Natural killer cell (primary cell): Measurements from ENCODE around the gene VARS2. TPM values are rescaled to one million over a fixed set of nuclear protein-coding genes. Genes with fewer than 3 reads are reported as not detected.

ENCODE experiments used
- ATAC-seq, 3 donors: fragments of 150-1000 bp in 2 of 3; fragments of 200-7000 bp in 1 of 3; cut with Tn5 transposase; 1 replicate in 1 of 3; 2 replicates in 2 of 3; pipeline ENCODE4 v1.10.0; 2021; ENCODE audit warnings: mild to moderate bottlenecking in 2 of 3, moderate library complexity in 2 of 3
- DNase-seq, 2 donors: peaks; one replicate each; pipeline versions ENCODE4 v3.0.0 to v3.0.0-alpha.2; 2013 to 2021; ENCODE audit warnings: mixed read lengths in 1 of 2
- H3K27ac ChIP-seq: one replicate; pipeline ENCODE4 v1.5.1; 2013; ENCODE audit warnings: mild to moderate bottlenecking, low read length
- H3K27me3 ChIP-seq: one replicate; pipeline ENCODE4 v1.6.1; 2013; ENCODE audit warnings: low read length; ENCODE audit not compliant: control insufficient read depth, insufficient read depth
- H3K36me3 ChIP-seq: one replicate; pipeline ENCODE4 v1.6.1; 2013; ENCODE audit warnings: low read length; ENCODE audit not compliant: control insufficient read depth, insufficient read depth
- H3K4me1 ChIP-seq: one replicate; pipeline ENCODE4 v1.6.1; 2013; ENCODE audit warnings: low read length; ENCODE audit not compliant: control insufficient read depth, insufficient read depth
- H3K4me3 ChIP-seq: one replicate; pipeline ENCODE4 v1.5.1; 2013; ENCODE audit warnings: low read length
- H3K9me3 ChIP-seq: one replicate; pipeline ENCODE4 v1.6.1; 2013; ENCODE audit warnings: low read length; ENCODE audit not compliant: control insufficient read depth, insufficient read depth
- H3K27ac Mint-ChIP-seq, 2 donors: one replicate each; pipeline ENCODE4 v1.8.0; 2022; ENCODE audit warnings: mild to moderate bottlenecking in 2 of 2, mixed read lengths in 2 of 2, moderate library complexity in 1 of 2
- H3K27me3 Mint-ChIP-seq, 2 donors: one replicate each; pipeline ENCODE4 v1.8.0; 2022; ENCODE audit warnings: low read depth in 2 of 2, mixed read lengths in 2 of 2
- H3K36me3 Mint-ChIP-seq: one replicate; pipeline ENCODE4 v1.8.0; 2022; ENCODE audit warnings: mixed read lengths
- H3K4me1 Mint-ChIP-seq, 2 donors: one replicate each; pipeline ENCODE4 v1.8.0; 2022; ENCODE audit warnings: mixed read lengths in 2 of 2
- H3K4me3 Mint-ChIP-seq: one replicate; pipeline ENCODE4 v1.8.0; 2022; ENCODE audit warnings: mild to moderate bottlenecking, moderate library complexity, mixed read lengths
- H3K9me3 Mint-ChIP-seq, 2 donors: one replicate each; pipeline ENCODE4 v1.8.0; 2022; ENCODE audit warnings: mixed read lengths in 2 of 2
- WGBS: methylation state at CpG from one replicate; pipeline ENCODE4 v1.1.7; 2013; ENCODE audit warnings: missing lambda C conversion rate; ENCODE audit not compliant: insufficient coverage; 5-methylcytosine and 5-hydroxymethylcytosine counted together
- intact Hi-C: fragments of 100-400 bp; cut with micrococcal nuclease; formaldehyde crosslinking; loops from one replicate; pipeline ENCODE4 v1.14.2; 2022
- total RNA-seq, 4 donors: library from RNA; stranded (reverse); fragments of 120-200 nt in 1 of 4; gene quantifications; one replicate each; pipeline versions ENCODE4 v1.2.3 to v1.2.4, GENCODE V29; 2013 to 2022
- TF ChIP-seq, protein P1 (sequence below): fragments of 200-600 bp; IDR thresholded peaks from one replicate; pipeline ENCODE4 v1.8.0; 2022; ENCODE audit warnings: antibody characterized with exemption

Gene VARS2
- total RNA-seq, 3 donors from 2014 or later (not counting 1 experiment from before 2014, with no cell fraction given): 16.9 to 36.7 (median 24.5) TPM

- Histone ChIP-seq H3K27me3 (peaks cover 5% of the 10 kb centered on the region), H3K9me3 (no peaks in the 10 kb centered on the region), H3K4me3 (no peak within 1 kb of the TSS), H3K36me3 (no peaks in the 10 kb centered on the region), H3K27ac (no peak within 1 kb of the TSS), H3K4me1 (no peaks in the 10 kb centered on the region)
- Mint-ChIP-seq H3K9me3 (no peaks in the 10 kb centered on the region), H3K4me1 (no peaks in the 10 kb centered on the region), H3K27ac (no peak within 1 kb of the TSS), H3K36me3 (no peaks in the 10 kb centered on the region), H3K4me3 (no peak within 1 kb of the TSS), H3K27me3 (peaks cover 34 to 53% of the 10 kb centered on the region in 2 donors)
- ATAC-seq (no peak), DNase-seq (no peak)
- 69% methylated on average over 15 of the region's 16 CpGs for WGBS
- TF ChIP-seq, protein P1, sequence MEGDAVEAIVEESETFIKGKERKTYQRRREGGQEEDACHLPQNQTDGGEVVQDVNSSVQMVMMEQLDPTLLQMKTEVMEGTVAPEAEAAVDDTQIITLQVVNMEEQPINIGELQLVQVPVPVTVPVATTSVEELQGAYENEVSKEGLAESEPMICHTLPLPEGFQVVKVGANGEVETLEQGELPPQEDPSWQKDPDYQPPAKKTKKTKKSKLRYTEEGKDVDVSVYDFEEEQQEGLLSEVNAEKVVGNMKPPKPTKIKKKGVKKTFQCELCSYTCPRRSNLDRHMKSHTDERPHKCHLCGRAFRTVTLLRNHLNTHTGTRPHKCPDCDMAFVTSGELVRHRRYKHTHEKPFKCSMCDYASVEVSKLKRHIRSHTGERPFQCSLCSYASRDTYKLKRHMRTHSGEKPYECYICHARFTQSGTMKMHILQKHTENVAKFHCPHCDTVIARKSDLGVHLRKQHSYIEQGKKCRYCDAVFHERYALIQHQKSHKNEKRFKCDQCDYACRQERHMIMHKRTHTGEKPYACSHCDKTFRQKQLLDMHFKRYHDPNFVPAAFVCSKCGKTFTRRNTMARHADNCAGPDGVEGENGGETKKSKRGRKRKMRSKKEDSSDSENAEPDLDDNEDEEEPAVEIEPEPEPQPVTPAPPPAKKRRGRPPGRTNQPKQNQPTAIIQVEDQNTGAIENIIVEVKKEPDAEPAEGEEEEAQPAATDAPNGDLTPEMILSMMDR: no peak
- intact Hi-C loops: no loop called here
Measured at GRCh38 chr6:30940361-30940986, 26.4 kb downstream of the VARS2 start, which contains the start of gene MUCL3. Gene MUCL3 (plus strand): TSS chr6:30940973. CDS start chr6:30941000, 27 bp downstream.

DNA sequence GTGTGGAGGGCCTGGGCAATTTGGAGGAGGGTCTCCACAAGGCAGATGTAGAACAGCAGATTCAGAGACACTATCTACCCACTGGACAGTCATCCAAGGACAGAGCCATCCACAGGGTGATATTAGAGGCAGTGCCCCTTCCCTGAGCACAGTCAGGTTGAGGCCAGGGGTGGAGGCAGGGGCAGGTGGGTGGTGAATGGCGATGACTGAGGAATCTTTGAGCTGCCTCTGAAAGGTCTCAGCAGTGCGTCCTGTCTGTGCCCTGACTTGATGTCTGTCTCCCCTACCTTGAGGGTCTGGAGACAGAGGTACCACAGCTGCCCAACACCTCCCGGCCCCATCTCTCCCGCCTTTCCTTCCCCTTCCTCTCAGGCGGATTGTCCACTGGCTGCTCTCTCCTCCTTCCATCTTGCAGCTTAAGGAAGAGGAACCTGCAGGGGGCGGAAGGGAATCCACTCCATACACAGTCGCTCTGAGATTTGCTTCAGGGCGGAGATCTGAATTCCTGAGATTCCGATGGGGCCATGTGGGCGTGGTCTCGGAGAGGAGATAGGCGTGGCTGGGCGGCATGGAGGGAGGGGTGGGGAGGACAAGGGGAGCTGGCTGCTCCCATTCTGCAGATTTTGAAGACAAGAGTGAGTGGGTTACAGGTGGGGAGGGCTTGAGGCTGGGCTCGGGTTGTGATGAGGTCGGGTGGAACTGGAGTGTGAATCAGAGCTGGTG is 28.5 kb downstream of the VARS2 start:
- H3K27ac Mint-ChIP-seq: no peak overlapping the region
- peaks cover 34 to 60% of the 10 kb centered on the region in 2 donors for H3K27me3 Mint-ChIP-seq
- TF ChIP-seq, protein P1: no peak
- H3K36me3 ChIP-seq: no peaks in the 10 kb centered on the region
- H3K27me3 ChIP-seq: peaks cover 5% of the 10 kb centered on the region
- intact Hi-C loops: no loop called here
- H3K27ac ChIP-seq: no peak overlapping the region
- no peak for ATAC-seq
- no peaks in the 10 kb centered on the region for H3K36me3 Mint-ChIP-seq
- no peaks in the 10 kb centered on the region for H3K9me3 ChIP-seq
- 26% methylated on average over 15 of the region's 15 CpGs for WGBS
- H3K9me3 Mint-ChIP-seq: no peaks in the 10 kb centered on the region
- DNase-seq: peak in 1 of 2 donors; percentile 23
- H3K4me1 ChIP-seq: no peaks in the 10 kb centered on the region
- H3K4me1 Mint-ChIP-seq: no peaks in the 10 kb centered on the region
- H3K4me3 Mint-ChIP-seq: no peak overlapping the region
- H3K4me3 ChIP-seq: no peak overlapping the region

GRCh38 chr6:30944051-30944450 is 30.0 kb downstream of the VARS2 start:
- Histone ChIP-seq H3K36me3 (no peaks in the 10 kb centered on the region), H3K4me3 (no peak overlapping the region), H3K27me3 (peaks cover 5% of the 10 kb centered on the region), H3K9me3 (no peaks in the 10 kb centered on the region), H3K4me1 (no peaks in the 10 kb centered on the region), H3K27ac (no peak overlapping the region)
- no peak for ATAC-seq
- TF ChIP-seq, protein P1: no peak
- DNase-seq: no peak
- peaks cover 49 to 76% of the 10 kb centered on the region in 2 donors for H3K27me3 Mint-ChIP-seq
- intact Hi-C loops: no loop called here
- no peaks in the 10 kb centered on the region for H3K9me3 Mint-ChIP-seq
- H3K4me3 Mint-ChIP-seq: no peak overlapping the region
- no peaks in the 10 kb centered on the region for H3K4me1 Mint-ChIP-seq
- WGBS: 91% methylated on average over 3 of the region's 4 CpGs
- H3K36me3 Mint-ChIP-seq: no peaks in the 10 kb centered on the region
- no peak overlapping the region for H3K27ac Mint-ChIP-seq
